ENCODE data around the gene CYP46A1. TPM values are rescaled to one million over a fixed set of nuclear protein-coding genes. Genes with fewer than 3 reads are reported as not detected.

The CYP46A1 gene
- total RNA-seq, 1 donor from 2014 or later, result 2.1 TPM

DNA sequence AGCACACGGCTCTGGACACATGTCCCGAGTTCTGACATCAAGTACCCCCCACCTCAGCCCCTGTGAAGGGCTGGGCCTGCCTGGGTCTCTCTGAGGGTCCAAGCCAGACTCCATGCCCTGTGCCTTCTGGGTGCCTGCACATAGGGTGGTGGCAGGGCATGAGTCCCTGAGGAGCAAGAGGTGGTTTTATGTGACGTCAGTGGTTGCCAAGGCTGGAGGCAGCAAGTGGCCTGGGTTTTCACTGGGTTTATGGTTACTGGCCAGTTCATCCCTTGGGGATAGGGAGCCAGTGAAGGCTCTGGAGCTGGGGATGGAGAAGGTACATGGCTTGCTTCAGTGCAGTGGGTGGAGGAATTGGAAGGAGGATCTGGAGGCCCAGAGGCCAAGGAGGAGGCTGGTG, 58.0 kb downstream of the CYP46A1 start:
- H3K27ac ChIP-seq (ENCODE audit: low read depth, low read length), result no peak overlapping the region
- no peak overlapping the region for H3K4me3 ChIP-seq (ENCODE audit: low read length in 3 of 3)
- H3K27me3 ChIP-seq (ENCODE audit: control insufficient read depth in 3 of 3, insufficient read depth in 3 of 3, low read length in 3 of 3), result no peaks in the 10 kb centered on the region
- H3K9ac ChIP-seq (ENCODE audit: low read depth in 1 of 3, low read length in 3 of 3), result peak overlapping the region in 1 of 3 donors; percentile 97
- H3K9me3 ChIP-seq (ENCODE audit: control insufficient read depth in 3 of 3, low read length in 3 of 3), result no peaks in the 10 kb centered on the region
- H3K4me1 ChIP-seq (ENCODE audit: control insufficient read depth in 3 of 3, insufficient read depth in 3 of 3, low read length in 3 of 3), result peaks cover 59 to 75% (median 66%) of the 10 kb centered on the region in 3 donors
- H3K36me3 ChIP-seq (ENCODE audit: control insufficient read depth in 3 of 3, insufficient read depth in 3 of 3, low read length in 3 of 3), result no peaks in the 10 kb centered on the region

DNA sequence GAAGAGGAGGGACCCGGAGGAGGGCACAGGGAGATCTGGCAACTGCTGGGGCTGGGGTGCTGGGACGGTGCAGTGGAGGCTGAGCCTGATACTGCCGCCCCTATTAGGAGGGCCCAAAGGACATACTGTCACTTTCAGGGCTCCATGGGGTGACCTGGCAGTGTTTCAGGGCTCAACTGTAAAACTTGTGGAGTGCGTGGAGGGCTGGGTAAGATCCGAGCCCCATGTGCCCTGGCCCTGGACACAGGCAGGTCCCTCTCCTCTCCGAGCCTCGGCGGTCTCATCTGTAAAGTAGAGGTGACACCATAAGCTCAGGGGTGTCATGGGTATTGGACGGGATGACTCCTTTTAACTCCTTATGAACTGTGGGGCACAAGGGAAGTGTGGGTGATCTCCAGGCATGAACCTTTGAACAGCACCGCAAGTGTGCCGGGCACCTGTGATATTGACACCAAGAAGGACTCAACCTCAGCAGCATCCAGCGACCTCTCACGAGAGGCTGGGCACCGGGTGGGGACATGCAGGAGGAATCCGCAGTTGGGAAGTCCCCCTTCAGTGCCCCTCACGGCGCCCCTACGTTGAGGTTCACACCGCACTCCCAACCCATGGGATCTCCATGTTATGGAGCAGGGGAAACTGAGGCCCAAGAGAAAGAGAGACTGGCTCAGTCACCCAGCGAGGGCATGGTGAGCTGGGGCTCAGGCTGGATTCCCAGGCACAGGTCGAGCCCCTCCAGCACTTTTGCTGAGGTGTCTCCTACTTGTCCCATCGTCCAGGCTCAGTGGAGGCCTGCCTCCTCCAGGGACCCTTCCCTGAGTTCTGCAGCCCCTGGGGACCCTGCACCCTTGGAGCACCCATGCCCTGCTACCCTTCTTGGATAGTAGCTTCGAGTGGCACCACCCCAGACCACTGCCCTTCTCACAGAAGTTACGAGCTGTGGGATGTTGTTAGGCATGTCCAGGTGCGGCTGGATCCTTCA, 58.7 kb downstream of the CYP46A1 start:
- Histone ChIP-seq H3K4me1 (ENCODE audit: control insufficient read depth in 3 of 3, insufficient read depth in 3 of 3, low read length in 3 of 3) (peaks cover 61 to 75% (median 69%) of the 10 kb centered on the region in 3 donors), H3K9ac (ENCODE audit: low read depth in 1 of 3, low read length in 3 of 3) (peak overlapping the region in 1 of 3 donors; percentile 25), H3K36me3 (ENCODE audit: control insufficient read depth in 3 of 3, insufficient read depth in 3 of 3, low read length in 3 of 3) (no peaks in the 10 kb centered on the region), H3K27ac (ENCODE audit: low read depth, low read length) (no peak overlapping the region), H3K4me3 (ENCODE audit: low read length in 3 of 3) (no peak overlapping the region), H3K27me3 (ENCODE audit: control insufficient read depth in 3 of 3, insufficient read depth in 3 of 3, low read length in 3 of 3) (no peaks in the 10 kb centered on the region), H3K9me3 (ENCODE audit: control insufficient read depth in 3 of 3, low read length in 3 of 3) (no peaks in the 10 kb centered on the region)

DNA sequence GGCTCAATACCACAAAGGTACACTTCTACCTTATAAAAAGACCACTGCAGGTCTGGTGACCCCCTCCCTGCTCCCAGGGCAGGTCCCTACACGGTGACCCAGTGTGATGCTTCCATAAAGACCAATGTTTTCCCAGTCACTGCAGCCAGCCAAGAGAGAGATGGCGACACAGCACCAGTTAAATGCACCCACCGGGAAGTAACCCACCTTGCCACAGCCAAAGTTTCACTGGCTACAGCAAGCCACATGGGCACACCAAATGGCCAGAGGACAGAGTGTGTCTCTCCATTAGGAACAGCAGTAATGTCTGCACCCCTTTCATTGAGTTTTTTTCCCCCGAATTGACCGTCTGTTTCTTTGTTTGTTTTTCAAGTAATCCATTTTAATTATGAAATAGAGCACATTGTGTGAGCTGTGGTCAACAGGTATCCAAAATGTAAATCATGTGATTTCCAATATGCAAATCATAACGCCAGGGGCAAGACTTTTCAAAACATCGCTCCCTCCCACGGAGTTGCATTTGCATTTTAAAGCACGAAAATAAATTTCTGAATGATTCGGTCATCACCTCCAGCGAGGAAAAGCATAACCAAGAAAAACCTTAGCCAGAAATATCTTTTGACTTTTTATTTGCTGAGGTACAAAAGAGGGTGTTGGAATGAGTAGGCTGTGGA, 60.2 kb downstream of the CYP46A1 start:
- Histone ChIP-seq H3K36me3 (ENCODE audit: control insufficient read depth in 3 of 3, insufficient read depth in 3 of 3, low read length in 3 of 3) (no peaks in the 10 kb centered on the region), H3K4me3 (ENCODE audit: low read length in 3 of 3) (no peak overlapping the region), H3K27me3 (ENCODE audit: control insufficient read depth in 3 of 3, insufficient read depth in 3 of 3, low read length in 3 of 3) (no peaks in the 10 kb centered on the region), H3K4me1 (ENCODE audit: control insufficient read depth in 3 of 3, insufficient read depth in 3 of 3, low read length in 3 of 3) (peaks cover 58 to 65% (median 62%) of the 10 kb centered on the region in 3 donors), H3K9ac (ENCODE audit: low read depth in 1 of 3, low read length in 3 of 3) (no peak overlapping the region), H3K9me3 (ENCODE audit: control insufficient read depth in 3 of 3, low read length in 3 of 3) (no peaks in the 10 kb centered on the region), H3K27ac (ENCODE audit: low read depth, low read length) (no peak overlapping the region)

DNA sequence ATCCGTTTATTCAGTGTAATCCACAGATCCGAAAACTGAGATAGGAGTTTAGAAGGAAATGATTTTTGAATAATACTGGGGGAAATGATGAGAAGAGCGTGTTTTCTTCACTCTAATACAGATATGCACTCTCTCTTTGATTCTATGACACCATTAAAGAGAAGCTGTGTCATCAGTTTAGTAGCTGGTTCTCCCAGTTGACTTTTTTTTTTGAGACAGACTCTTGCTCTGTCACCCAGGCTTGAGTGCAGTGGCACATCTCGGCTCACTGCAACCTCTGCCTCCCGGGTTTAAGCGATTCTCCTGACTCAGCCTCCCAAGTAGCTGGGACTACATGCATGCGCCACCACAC, 60.8 kb downstream of the CYP46A1 start:
- no peaks in the 10 kb centered on the region for H3K36me3 ChIP-seq (ENCODE audit: control insufficient read depth in 3 of 3, insufficient read depth in 3 of 3, low read length in 3 of 3)
- no peak overlapping the region for H3K9ac ChIP-seq (ENCODE audit: low read depth in 1 of 3, low read length in 3 of 3)
- H3K27ac ChIP-seq (ENCODE audit: low read depth, low read length), result no peak overlapping the region
- H3K4me3 ChIP-seq (ENCODE audit: low read length in 3 of 3), result no peak overlapping the region
- H3K27me3 ChIP-seq (ENCODE audit: control insufficient read depth in 3 of 3, insufficient read depth in 3 of 3, low read length in 3 of 3), result no peaks in the 10 kb centered on the region
- no peaks in the 10 kb centered on the region for H3K9me3 ChIP-seq (ENCODE audit: control insufficient read depth in 3 of 3, low read length in 3 of 3)
- H3K4me1 ChIP-seq (ENCODE audit: control insufficient read depth in 3 of 3, insufficient read depth in 3 of 3, low read length in 3 of 3), result peaks cover 58 to 65% (median 62%) of the 10 kb centered on the region in 3 donors

DNA sequence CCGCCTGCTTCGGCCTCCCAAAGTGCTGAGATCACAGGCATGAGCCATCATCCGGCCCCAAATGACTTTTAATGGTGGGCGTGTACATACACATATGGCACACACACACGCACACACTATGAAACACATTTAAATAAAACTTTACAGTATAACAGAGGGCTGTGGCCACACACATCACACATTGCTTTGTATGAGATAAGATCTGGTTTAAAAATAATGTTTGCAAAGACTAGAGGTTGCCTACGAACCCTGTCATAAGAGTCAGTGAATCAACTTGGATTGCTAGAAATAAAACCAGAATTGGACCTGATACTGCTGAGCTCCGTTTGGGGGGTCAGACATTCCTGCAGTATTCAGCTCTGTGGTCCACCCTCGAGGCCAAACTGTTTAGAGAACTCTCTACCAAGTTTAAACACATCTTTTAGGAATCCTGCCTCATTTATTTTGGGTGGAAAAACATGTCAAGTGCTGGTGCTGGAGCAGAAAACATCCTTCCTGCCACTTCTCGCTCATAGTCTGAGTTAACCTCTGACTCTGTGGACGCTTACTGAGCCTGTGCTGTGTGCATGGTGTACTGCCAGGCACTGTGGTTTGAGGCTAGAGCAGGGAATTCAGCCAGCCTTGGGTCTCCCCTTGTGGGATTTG, 61.3 kb downstream of the CYP46A1 start:
- H3K4me3 ChIP-seq (ENCODE audit: low read length in 3 of 3), result no peak overlapping the region
- H3K4me1 ChIP-seq (ENCODE audit: control insufficient read depth in 3 of 3, insufficient read depth in 3 of 3, low read length in 3 of 3), result peaks cover 57 to 65% (median 62%) of the 10 kb centered on the region in 3 donors
- no peak overlapping the region for H3K27ac ChIP-seq (ENCODE audit: low read depth, low read length)
- no peaks in the 10 kb centered on the region for H3K27me3 ChIP-seq (ENCODE audit: control insufficient read depth in 3 of 3, insufficient read depth in 3 of 3, low read length in 3 of 3)
- peak overlapping the region in 1 of 3 donors; percentile 10 for H3K9ac ChIP-seq (ENCODE audit: low read depth in 1 of 3, low read length in 3 of 3)
- no peaks in the 10 kb centered on the region for H3K36me3 ChIP-seq (ENCODE audit: control insufficient read depth in 3 of 3, insufficient read depth in 3 of 3, low read length in 3 of 3)
- no peaks in the 10 kb centered on the region for H3K9me3 ChIP-seq (ENCODE audit: control insufficient read depth in 3 of 3, low read length in 3 of 3)

DNA sequence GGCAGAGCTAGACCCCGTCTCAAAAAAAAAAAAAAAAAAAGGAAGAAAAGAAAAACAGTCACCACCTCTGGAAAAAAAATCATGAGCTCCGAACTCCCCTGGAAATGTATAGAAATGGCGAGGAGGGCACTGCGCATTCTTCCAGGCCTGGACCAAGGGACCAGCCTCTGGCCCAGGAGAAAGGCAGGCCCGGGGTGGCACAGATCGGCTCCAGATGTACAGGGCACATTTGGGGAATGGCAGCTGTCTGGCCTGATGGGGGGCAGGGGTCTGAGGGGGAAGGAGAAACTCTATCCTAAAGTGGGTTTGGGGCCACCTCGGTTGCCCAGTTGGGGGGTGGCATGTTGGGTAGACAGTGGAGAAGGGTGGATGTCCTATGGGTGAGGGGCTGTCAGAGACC, 63.1 kb downstream of the CYP46A1 start:
- H3K4me1 ChIP-seq (ENCODE audit: control insufficient read depth in 3 of 3, insufficient read depth in 3 of 3, low read length in 3 of 3), result peaks cover 50 to 61% (median 52%) of the 10 kb centered on the region in 3 donors
- no peaks in the 10 kb centered on the region for H3K36me3 ChIP-seq (ENCODE audit: control insufficient read depth in 3 of 3, insufficient read depth in 3 of 3, low read length in 3 of 3)
- no peaks in the 10 kb centered on the region for H3K27me3 ChIP-seq (ENCODE audit: control insufficient read depth in 3 of 3, insufficient read depth in 3 of 3, low read length in 3 of 3)
- H3K27ac ChIP-seq (ENCODE audit: low read depth, low read length), result no peak overlapping the region
- H3K9ac ChIP-seq (ENCODE audit: low read depth in 1 of 3, low read length in 3 of 3), result no peak overlapping the region
- H3K9me3 ChIP-seq (ENCODE audit: control insufficient read depth in 3 of 3, low read length in 3 of 3), result no peaks in the 10 kb centered on the region
- no peak overlapping the region for H3K4me3 ChIP-seq (ENCODE audit: low read length in 3 of 3)

DNA sequence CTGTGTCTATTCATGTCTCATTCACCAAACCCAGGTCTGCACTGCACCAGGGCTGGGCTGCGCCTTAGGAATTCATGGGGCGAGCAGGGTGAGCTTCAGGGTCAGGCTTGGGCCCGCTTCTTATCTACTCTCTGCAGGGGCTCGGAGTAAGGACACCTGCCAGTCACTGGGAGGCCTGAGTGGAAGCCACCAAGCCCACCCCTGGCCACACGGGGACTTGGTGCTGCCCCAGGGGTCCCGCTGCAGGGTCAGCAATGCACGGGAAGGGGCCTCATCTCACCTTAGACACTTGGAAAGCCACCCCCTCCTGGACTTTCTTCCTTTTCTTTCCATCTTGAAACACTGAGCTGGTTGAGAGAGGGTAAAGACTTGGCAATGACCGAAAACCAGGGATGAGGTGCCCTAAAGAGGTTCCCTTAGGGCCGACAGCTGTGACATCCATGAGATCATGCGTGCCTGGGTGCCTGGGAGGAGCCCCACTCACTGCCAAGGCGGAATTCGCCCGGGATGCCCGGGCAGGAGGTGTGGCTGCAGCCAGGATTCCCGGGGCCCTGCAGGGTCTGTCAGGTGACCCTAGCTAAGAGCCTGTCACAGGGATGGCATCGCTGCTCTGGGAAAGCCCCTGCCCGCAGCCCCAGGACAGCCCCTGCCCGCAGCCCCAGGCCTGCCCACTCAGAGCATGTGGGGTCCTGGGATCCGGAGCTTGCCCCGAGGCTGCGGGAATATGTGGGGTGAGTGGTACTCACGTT, 63.7 kb downstream of the CYP46A1 start:
- Histone ChIP-seq H3K4me3 (ENCODE audit: low read length in 3 of 3) (no peak overlapping the region), H3K9me3 (ENCODE audit: control insufficient read depth in 3 of 3, low read length in 3 of 3) (no peaks in the 10 kb centered on the region), H3K9ac (ENCODE audit: low read depth in 1 of 3, low read length in 3 of 3) (no peak overlapping the region), H3K4me1 (ENCODE audit: control insufficient read depth in 3 of 3, insufficient read depth in 3 of 3, low read length in 3 of 3) (peaks cover 52 to 60% (median 53%) of the 10 kb centered on the region in 3 donors), H3K36me3 (ENCODE audit: control insufficient read depth in 3 of 3, insufficient read depth in 3 of 3, low read length in 3 of 3) (no peaks in the 10 kb centered on the region), H3K27ac (ENCODE audit: low read depth, low read length) (no peak overlapping the region), H3K27me3 (ENCODE audit: control insufficient read depth in 3 of 3, insufficient read depth in 3 of 3, low read length in 3 of 3) (no peaks in the 10 kb centered on the region)

DNA sequence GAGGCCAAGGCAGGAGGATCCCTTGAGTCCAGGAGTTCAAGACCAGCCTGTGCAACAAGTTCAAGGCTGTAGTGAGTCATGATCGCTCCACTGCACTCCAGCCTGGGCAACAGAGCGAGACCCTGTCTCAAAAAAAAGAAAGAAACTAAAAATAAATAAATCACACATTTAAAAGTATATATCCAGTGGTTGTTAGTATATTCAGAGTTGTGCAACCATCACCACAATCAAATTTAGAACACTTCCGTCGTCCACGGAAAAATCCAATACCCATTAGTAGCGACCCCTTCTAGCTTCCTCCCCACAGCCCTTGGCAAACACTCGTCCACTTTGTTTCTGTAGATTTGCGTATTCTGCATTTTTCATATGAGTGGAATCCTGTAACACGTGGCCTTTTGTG, 64.4 kb downstream of the CYP46A1 start:
- Histone ChIP-seq H3K36me3 (ENCODE audit: control insufficient read depth in 3 of 3, insufficient read depth in 3 of 3, low read length in 3 of 3) (no peaks in the 10 kb centered on the region), H3K9ac (ENCODE audit: low read depth in 1 of 3, low read length in 3 of 3) (no peak overlapping the region), H3K27me3 (ENCODE audit: control insufficient read depth in 3 of 3, insufficient read depth in 3 of 3, low read length in 3 of 3) (no peaks in the 10 kb centered on the region)

DNA sequence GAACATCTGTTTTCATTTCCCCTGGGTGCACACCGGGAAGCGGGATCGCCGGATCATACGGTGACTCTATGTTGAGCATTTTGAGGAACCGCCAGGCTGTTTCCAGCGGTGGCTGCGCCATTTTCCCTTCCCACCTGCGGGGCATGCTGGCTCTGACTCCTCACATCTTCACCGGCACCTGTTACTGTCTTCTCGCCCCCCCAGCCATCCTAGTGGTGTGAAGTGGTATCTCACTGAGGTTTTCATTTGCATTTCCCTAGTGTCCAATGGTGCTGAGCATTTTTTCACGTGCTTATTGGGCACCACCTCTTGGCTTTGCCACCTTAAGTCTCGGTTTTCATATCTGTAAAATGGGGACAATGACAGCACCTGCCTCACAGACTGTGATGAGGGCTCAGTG, 65.0 kb downstream of the CYP46A1 start:
- H3K36me3 ChIP-seq (ENCODE audit: control insufficient read depth in 3 of 3, insufficient read depth in 3 of 3, low read length in 3 of 3), result no peaks in the 10 kb centered on the region
- peak overlapping the region in 1 of 3 donors; percentile 60 for H3K9ac ChIP-seq (ENCODE audit: low read depth in 1 of 3, low read length in 3 of 3)
- peaks cover 52 to 67% (median 63%) of the 10 kb centered on the region in 3 donors for H3K4me1 ChIP-seq (ENCODE audit: control insufficient read depth in 3 of 3, insufficient read depth in 3 of 3, low read length in 3 of 3)
- H3K4me3 ChIP-seq (ENCODE audit: low read length in 3 of 3), result no peak overlapping the region
- no peaks in the 10 kb centered on the region for H3K27me3 ChIP-seq (ENCODE audit: control insufficient read depth in 3 of 3, insufficient read depth in 3 of 3, low read length in 3 of 3)
- no peak overlapping the region for H3K27ac ChIP-seq (ENCODE audit: low read depth, low read length)
- no peaks in the 10 kb centered on the region for H3K9me3 ChIP-seq (ENCODE audit: control insufficient read depth in 3 of 3, low read length in 3 of 3)

More for the DNA sequence above, 64.4 kb downstream of the CYP46A1 start:
- H3K9me3 ChIP-seq (ENCODE audit: control insufficient read depth in 3 of 3, low read length in 3 of 3), result no peaks in the 10 kb centered on the region
- H3K4me1 ChIP-seq (ENCODE audit: control insufficient read depth in 3 of 3, insufficient read depth in 3 of 3, low read length in 3 of 3), result peaks cover 52 to 60% (median 59%) of the 10 kb centered on the region in 3 donors
- no peak overlapping the region for H3K27ac ChIP-seq (ENCODE audit: low read depth, low read length)
- H3K4me3 ChIP-seq (ENCODE audit: low read length in 3 of 3), result no peak overlapping the region
